HEK293 (cell line): Measurements from ENCODE around the gene ZSCAN9.
A peak's percentile ranks its signal among the peaks of the same experiment; 100 is the strongest.

Experiments
- BCL11B ChIP-seq: fragments of 450-650 bp; formaldehyde crosslinking; IDR thresholded peaks from 2 replicates; pipeline ENCODE4 v1.5.1; 2016; ENCODE audit warnings: low read depth, missing biosample characterization, missing genetic modification characterization
- GLIS1 ChIP-seq: fragments of 450-650 bp; formaldehyde crosslinking; IDR thresholded peaks from 2 replicates; pipeline ENCODE4 v1.5.1; 2016; ENCODE audit warnings: missing biosample characterization, missing genetic modification characterization
- HOXA7 ChIP-seq: sonication (generic); formaldehyde crosslinking; IDR thresholded peaks from 2 replicates; pipeline ENCODE4 v1.8.1; 2022; ENCODE audit warnings: missing genetic modification reagents, borderline replicate concordance
- HOXD13 ChIP-seq: sonication (generic); formaldehyde crosslinking; IDR thresholded peaks from 2 replicates; pipeline ENCODE4 v1.8.0; 2022; ENCODE audit warnings: missing genetic modification reagents, borderline replicate concordance
- KLF10 ChIP-seq: fragments of 450-650 bp; IDR thresholded peaks from 2 replicates; pipeline ENCODE4 v1.5.1; 2018; ENCODE audit warnings: missing biosample characterization, mild to moderate bottlenecking, missing genetic modification characterization
- KLF7 ChIP-seq: fragments of 450-650 bp; formaldehyde crosslinking; IDR thresholded peaks from 2 replicates; pipeline ENCODE4 v1.5.1; 2016; ENCODE audit warnings: missing biosample characterization, missing genetic modification characterization, borderline replicate concordance
- KLF8 ChIP-seq: fragments of 450-650 bp; formaldehyde crosslinking; IDR thresholded peaks from 2 replicates; pipeline ENCODE4 v1.5.1; 2016; ENCODE audit warnings: missing biosample characterization, missing genetic modification characterization
- KLF9 ChIP-seq: fragments of 450-650 bp; formaldehyde crosslinking; IDR thresholded peaks from 2 replicates; pipeline ENCODE4 v1.5.1; 2016; ENCODE audit warnings: missing biosample characterization, missing genetic modification characterization, low read depth
- SP2 ChIP-seq: fragments of 450-650 bp; formaldehyde crosslinking; IDR thresholded peaks from 2 replicates; pipeline ENCODE4 v1.5.1; 2016; ENCODE audit warnings: missing biosample characterization, missing genetic modification characterization
- YY1 ChIP-seq: fragments of 450-650 bp; formaldehyde crosslinking; IDR thresholded peaks from 2 replicates; pipeline ENCODE4 v1.5.1; 2018; ENCODE audit warnings: missing biosample characterization, missing genetic modification characterization
- YY2 ChIP-seq: fragments of 450-650 bp; formaldehyde crosslinking; IDR thresholded peaks from 2 replicates; pipeline ENCODE4 v1.5.1; 2016; ENCODE audit warnings: missing biosample characterization, missing genetic modification characterization
- ZBTB20 ChIP-seq: fragments of 450-650 bp; formaldehyde crosslinking; IDR thresholded peaks from 2 replicates; pipeline ENCODE4 v1.5.1; 2016; ENCODE audit warnings: missing biosample characterization, missing genetic modification characterization
- ZFHX2 ChIP-seq: fragments of 450-650 bp; formaldehyde crosslinking; conservative IDR thresholded peaks from 2 replicates; pipeline ENCODE4 v1.5.1; 2016; ENCODE audit warnings: missing biosample characterization, missing genetic modification characterization
- ZFP37 ChIP-seq: fragments of 450-650 bp; formaldehyde crosslinking; IDR thresholded peaks from 2 replicates; pipeline ENCODE4 v1.5.1; 2016; ENCODE audit warnings: missing biosample characterization, missing genetic modification characterization
- ZNF146 ChIP-seq: fragments of 450-650 bp; formaldehyde crosslinking; IDR thresholded peaks from 2 replicates; pipeline ENCODE4 v1.5.1; 2016; ENCODE audit warnings: missing biosample characterization, missing genetic modification characterization
- ZNF302 ChIP-seq: fragments of 450-650 bp; formaldehyde crosslinking; IDR thresholded peaks from 2 replicates; pipeline ENCODE4 v1.5.1; 2016; ENCODE audit warnings: missing biosample characterization, missing genetic modification characterization, low read depth
- ZNF335 ChIP-seq: fragments of 450-650 bp; formaldehyde crosslinking; conservative IDR thresholded peaks from 2 replicates; pipeline ENCODE4 v1.5.1; 2016; ENCODE audit warnings: missing biosample characterization, missing genetic modification characterization
- ZNF391 ChIP-seq: fragments of 450-650 bp; formaldehyde crosslinking; IDR thresholded peaks from 2 replicates; pipeline ENCODE4 v1.5.1; 2016; ENCODE audit warnings: low read depth, missing biosample characterization, missing genetic modification characterization, borderline replicate concordance
- ZNF544 ChIP-seq: fragments of 450-650 bp; formaldehyde crosslinking; IDR thresholded peaks from 2 replicates; pipeline ENCODE4 v1.5.0; 2017; ENCODE audit warnings: missing biosample characterization, missing genetic modification characterization
- ZNF658 ChIP-seq: fragments of 450-650 bp; formaldehyde crosslinking; IDR thresholded peaks from 2 replicates; pipeline ENCODE4; 2016; ENCODE audit warnings: missing biosample characterization, missing genetic modification characterization
- ZNF701 ChIP-seq: fragments of 450-650 bp; formaldehyde crosslinking; IDR thresholded peaks from 2 replicates; pipeline ENCODE4 v1.5.1; 2016; ENCODE audit warnings: missing biosample characterization, missing genetic modification characterization
- ZNF707 ChIP-seq: fragments of 450-650 bp; formaldehyde crosslinking; IDR thresholded peaks from 2 replicates; pipeline ENCODE4 v1.5.1; 2016; ENCODE audit warnings: missing biosample characterization, missing genetic modification characterization
- ZNF747 ChIP-seq: fragments of 450-650 bp; formaldehyde crosslinking; IDR thresholded peaks from 2 replicates; pipeline ENCODE4 v1.5.1; 2016; ENCODE audit warnings: missing biosample characterization, missing genetic modification characterization
- ZNF777 ChIP-seq: fragments of 450-650 bp; formaldehyde crosslinking; IDR thresholded peaks from 2 replicates; pipeline ENCODE4 v1.5.1; 2017; ENCODE audit warnings: missing biosample characterization, missing genetic modification characterization, borderline replicate concordance
- ZNF785 ChIP-seq: fragments of 450-650 bp; formaldehyde crosslinking; IDR thresholded peaks from 2 replicates; pipeline ENCODE4 v1.5.1; 2016; ENCODE audit warnings: missing biosample characterization, missing genetic modification characterization
- ZNF791 ChIP-seq: fragments of 450-650 bp; formaldehyde crosslinking; IDR thresholded peaks from 2 replicates; pipeline ENCODE4 v1.5.1; 2016; ENCODE audit warnings: missing biosample characterization, missing genetic modification characterization
- ZSCAN30 ChIP-seq: fragments of 450-650 bp; IDR thresholded peaks from 2 replicates; pipeline ENCODE4 v1.5.1; 2018; ENCODE audit warnings: missing biosample characterization, mild to moderate bottlenecking, missing genetic modification characterization, moderate library complexity
- TF ChIP-seq, protein P1 (sequence below): fragments of 450-650 bp; formaldehyde crosslinking; conservative IDR thresholded peaks from 2 replicates; pipeline ENCODE4 v1.5.1; 2016; ENCODE audit warnings: low read depth, missing biosample characterization, missing genetic modification characterization
- TF ChIP-seq, protein P2 (sequence below): fragments of 450-650 bp; formaldehyde crosslinking; IDR thresholded peaks from 2 replicates; pipeline ENCODE4 v1.5.1; 2016; ENCODE audit warnings: missing biosample characterization, missing genetic modification characterization
- TF ChIP-seq, protein P3 (sequence below): fragments of 450-650 bp; formaldehyde crosslinking; IDR thresholded peaks from 2 replicates; pipeline ENCODE4 v1.5.1; 2017; ENCODE audit warnings: missing biosample characterization, missing genetic modification characterization
- TF ChIP-seq, protein P4 (sequence below): fragments of 450-650 bp; formaldehyde crosslinking; IDR thresholded peaks from 2 replicates; pipeline ENCODE4 v1.5.1; 2017; ENCODE audit warnings: missing biosample characterization, missing genetic modification characterization

Gene ZSCAN9

DNA sequence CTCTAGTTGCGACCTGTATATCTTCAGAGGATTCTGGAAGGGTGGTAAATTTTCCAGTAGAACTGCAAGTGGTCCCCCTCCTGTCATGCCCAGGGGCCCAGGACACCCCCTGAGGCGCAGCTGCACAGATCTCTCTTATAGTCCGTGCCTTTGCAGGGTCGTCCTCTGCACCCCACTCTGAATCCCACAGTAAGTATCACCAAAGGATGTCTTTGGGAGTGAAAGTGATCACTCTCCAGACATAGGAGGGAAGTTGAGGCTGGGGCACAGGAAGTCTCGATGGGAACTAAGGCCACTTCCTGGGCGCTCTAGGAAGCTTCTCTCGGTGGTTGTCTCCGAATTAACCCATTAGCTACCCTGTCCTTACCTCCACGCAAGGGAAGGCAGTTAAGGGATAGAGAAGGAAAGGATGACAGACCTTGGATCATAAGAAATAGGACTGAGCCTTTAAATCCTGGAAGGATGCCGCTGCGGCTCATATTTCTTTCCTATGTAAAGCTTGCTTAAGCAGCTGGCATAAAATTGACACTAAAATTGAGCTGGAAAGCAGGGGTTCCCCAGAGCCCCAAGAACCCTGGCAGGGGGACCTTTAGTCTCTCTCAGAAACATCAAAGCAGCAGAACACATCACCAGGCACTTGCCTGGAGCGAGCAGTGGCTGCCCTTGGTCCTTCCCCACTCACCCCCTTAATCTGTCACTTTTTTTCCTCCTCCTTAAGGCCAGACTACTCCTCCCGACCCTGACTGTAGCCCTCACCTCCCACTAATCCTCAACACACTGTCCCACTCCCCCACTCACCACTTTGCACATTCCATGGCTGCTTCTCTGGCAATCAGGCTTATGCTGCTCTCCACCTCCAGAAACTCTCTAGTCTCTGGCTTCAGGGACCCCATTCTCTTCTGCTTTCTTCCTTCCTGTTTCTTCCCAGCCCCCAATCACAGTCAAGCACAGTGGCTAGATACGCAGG, 27.2 kb downstream of the ZSCAN9 start, which contains the start of gene ZKSCAN4 (continued):
- TF ChIP-seq ZBTB20 (tag by site-specific recombination) (peak; percentile 74), ZFP37 (tag by site-specific recombination) (no peak), KLF8 (peak; percentile 70; the same call in 1 of the 2 replicates), ZNF391 (peak; percentile 44; the same call in 1 of the 2 replicates), HOXD13 (no peak), ZNF544 (no peak), HOXA7 (CRISPR knock-in tag) (no peak), ZNF335 (tag by site-specific recombination) (peak; percentile 82), SP2 (tag by site-specific recombination) (peak; percentile 79), ZNF707 (tag by site-specific recombination) (no peak), YY2 (no peak), ZNF701 (tag by site-specific recombination) (no peak), ZNF302 (tag by site-specific recombination) (no peak), KLF10 (tag by site-specific recombination) (0 out of 2 replicates have a peak, but pooled peaks have one; percentile 39), GLIS1 (tag by site-specific recombination) (no peak), ZNF146 (tag by site-specific recombination) (no peak), ZFHX2 (peak; percentile 50), KLF7 (peak; percentile 20; the same call in 1 of the 2 replicates), YY1 (tag by site-specific recombination) (peak; percentile 70; the same call in 1 of the 2 replicates), ZNF658 (tag by site-specific recombination) (no peak), ZNF777 (no peak), ZSCAN30 (peak; percentile 90), ZNF785 (tag by site-specific recombination) (no peak), ZNF747 (tag by site-specific recombination) (no peak), ZNF791 (tag by site-specific recombination) (no peak), BCL11B (tag by site-specific recombination) (no peak), KLF9 (tag by site-specific recombination) (no peak)
- TF ChIP-seq, protein P1, sequence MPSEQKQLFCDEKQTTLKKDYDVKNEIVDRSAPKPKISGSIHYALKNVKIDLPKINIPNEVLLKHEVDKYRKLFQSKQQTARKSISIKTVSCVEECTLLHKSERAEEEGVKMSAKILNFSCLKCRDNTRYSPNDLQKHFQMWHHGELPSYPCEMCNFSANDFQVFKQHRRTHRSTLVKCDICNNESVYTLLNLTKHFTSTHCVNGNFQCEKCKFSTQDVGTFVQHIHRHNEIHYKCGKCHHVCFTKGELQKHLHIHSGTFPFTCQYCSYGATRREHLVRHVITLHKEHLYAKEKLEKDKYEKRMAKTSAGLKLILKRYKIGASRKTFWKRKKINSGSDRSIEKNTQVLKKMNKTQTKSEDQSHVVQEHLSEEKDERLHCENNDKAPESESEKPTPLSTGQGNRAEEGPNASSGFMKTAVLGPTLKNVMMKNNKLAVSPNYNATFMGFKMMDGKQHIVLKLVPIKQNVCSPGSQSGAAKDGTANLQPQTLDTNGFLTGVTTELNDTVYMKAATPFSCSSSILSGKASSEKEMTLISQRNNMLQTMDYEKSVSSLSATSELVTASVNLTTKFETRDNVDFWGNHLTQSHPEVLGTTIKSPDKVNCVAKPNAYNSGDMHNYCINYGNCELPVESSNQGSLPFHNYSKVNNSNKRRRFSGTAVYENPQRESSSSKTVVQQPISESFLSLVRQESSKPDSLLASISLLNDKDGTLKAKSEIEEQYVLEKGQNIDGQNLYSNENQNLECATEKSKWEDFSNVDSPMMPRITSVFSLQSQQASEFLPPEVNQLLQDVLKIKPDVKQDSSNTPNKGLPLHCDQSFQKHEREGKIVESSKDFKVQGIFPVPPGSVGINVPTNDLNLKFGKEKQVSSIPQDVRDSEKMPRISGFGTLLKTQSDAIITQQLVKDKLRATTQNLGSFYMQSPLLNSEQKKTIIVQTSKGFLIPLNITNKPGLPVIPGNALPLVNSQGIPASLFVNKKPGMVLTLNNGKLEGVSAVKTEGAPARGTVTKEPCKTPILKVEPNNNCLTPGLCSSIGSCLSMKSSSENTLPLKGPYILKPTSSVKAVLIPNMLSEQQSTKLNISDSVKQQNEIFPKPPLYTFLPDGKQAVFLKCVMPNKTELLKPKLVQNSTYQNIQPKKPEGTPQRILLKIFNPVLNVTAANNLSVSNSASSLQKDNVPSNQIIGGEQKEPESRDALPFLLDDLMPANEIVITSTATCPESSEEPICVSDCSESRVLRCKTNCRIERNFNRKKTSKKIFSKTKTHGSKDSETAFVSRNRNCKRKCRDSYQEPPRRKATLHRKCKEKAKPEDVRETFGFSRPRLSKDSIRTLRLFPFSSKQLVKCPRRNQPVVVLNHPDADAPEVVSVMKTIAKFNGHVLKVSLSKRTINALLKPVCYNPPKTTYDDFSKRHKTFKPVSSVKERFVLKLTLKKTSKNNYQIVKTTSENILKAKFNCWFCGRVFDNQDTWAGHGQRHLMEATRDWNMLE (tag by site-specific recombination): peak; percentile 99
- TF ChIP-seq, protein P2, sequence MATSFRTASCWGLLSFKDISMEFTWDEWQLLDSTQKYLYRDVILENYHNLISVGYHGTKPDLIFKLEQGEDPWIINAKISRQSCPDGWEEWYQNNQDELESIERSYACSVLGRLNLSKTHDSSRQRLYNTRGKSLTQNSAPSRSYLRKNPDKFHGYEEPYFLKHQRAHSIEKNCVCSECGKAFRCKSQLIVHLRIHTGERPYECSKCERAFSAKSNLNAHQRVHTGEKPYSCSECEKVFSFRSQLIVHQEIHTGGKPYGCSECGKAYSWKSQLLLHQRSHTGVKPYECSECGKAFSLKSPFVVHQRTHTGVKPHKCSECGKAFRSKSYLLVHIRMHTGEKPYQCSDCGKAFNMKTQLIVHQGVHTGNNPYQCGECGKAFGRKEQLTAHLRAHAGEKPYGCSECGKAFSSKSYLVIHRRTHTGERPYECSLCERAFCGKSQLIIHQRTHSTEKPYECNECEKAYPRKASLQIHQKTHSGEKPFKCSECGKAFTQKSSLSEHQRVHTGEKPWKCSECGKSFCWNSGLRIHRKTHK (tag by site-specific recombination): no peak
- TF ChIP-seq, protein P3, sequence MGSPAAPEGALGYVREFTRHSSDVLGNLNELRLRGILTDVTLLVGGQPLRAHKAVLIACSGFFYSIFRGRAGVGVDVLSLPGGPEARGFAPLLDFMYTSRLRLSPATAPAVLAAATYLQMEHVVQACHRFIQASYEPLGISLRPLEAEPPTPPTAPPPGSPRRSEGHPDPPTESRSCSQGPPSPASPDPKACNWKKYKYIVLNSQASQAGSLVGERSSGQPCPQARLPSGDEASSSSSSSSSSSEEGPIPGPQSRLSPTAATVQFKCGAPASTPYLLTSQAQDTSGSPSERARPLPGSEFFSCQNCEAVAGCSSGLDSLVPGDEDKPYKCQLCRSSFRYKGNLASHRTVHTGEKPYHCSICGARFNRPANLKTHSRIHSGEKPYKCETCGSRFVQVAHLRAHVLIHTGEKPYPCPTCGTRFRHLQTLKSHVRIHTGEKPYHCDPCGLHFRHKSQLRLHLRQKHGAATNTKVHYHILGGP: no peak
- TF ChIP-seq, protein P4, sequence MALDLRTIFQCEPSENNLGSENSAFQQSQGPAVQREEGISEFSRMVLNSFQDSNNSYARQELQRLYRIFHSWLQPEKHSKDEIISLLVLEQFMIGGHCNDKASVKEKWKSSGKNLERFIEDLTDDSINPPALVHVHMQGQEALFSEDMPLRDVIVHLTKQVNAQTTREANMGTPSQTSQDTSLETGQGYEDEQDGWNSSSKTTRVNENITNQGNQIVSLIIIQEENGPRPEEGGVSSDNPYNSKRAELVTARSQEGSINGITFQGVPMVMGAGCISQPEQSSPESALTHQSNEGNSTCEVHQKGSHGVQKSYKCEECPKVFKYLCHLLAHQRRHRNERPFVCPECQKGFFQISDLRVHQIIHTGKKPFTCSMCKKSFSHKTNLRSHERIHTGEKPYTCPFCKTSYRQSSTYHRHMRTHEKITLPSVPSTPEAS (tag by site-specific recombination): no peak; the same call in 1 of the 2 replicates
